Eye (tissue), 1 donor: ENCODE results near the gene DHRS13.
A peak's percentile ranks its signal among the peaks of the same experiment; 100 is the strongest.
"Not testable (repeated sequence)": the region's sequence is repeated elsewhere in the genome, so short reads cannot be mapped to it uniquely, and the experiment has no call there.

Experiments used
- DNase-seq: peaks from one replicate; pipeline ENCODE4 v3.0.0-alpha.2; 2015

Gene DHRS13

GRCh38 chr17:28901866-28902818 is 737 bp downstream of the DHRS13 start:
- peak; percentile 88 for DNase-seq

GRCh38 chr17:28900986-28901726 is 1.7 kb downstream of the DHRS13 start:
- no peak for DNase-seq

GRCh38 chr17:28899212-28899815 is 3.6 kb downstream of the DHRS13 start:
- DNase-seq, result no peak

GRCh38 chr17:28898527-28898955 is 4.3 kb downstream of the DHRS13 start:
- no peak for DNase-seq

GRCh38 chr17:28897769-28898526 is 4.9 kb downstream of the DHRS13 start:
- no peak for DNase-seq

- peak; percentile 84 for DNase-seq
Observed at GRCh38 chr17:28896884-28897768, 5.8 kb downstream of the DHRS13 start, which contains the start of gene FLOT2. FLOT2 (minus strand) TSS chr17:28897733; CDS start chr17:28897574, 159 bp downstream.

GRCh38 chr17:28896491-28896883 is 6.4 kb downstream of the DHRS13 start:
- no peak for DNase-seq

GRCh38 chr17:28895794-28896447 is 7.0 kb downstream of the DHRS13 start:
- no peak for DNase-seq

GRCh38 chr17:28893248-28894183 is 9.4 kb downstream of the DHRS13 start:
- DNase-seq, result not testable (repeated sequence)

- no peak for DNase-seq
Observed at GRCh38 chr17:28892024-28892423, 10.9 kb downstream of the DHRS13 start.

- no peak for DNase-seq
Observed at GRCh38 chr17:28891201-28891600, 11.7 kb downstream of the DHRS13 start.

- no peak for DNase-seq
Observed at GRCh38 chr17:28889996-28890395, 12.9 kb downstream of the DHRS13 start.

GRCh38 chr17:28888832-28889231 is 14.0 kb downstream of the DHRS13 start:
- no peak for DNase-seq

GRCh38 chr17:28887871-28888471 is 14.9 kb downstream of the DHRS13 start:
- DNase-seq, result no peak

GRCh38 chr17:28885951-28886350 is 16.9 kb downstream of the DHRS13 start:
- no peak for DNase-seq

- DNase-seq, result no peak
Observed at GRCh38 chr17:28885363-28885762, 17.5 kb downstream of the DHRS13 start.

- DNase-seq, result no peak
Observed at GRCh38 chr17:28883967-28884702, 18.7 kb downstream of the DHRS13 start.

GRCh38 chr17:28882154-28882895 is 20.6 kb downstream of the DHRS13 start:
- no peak for DNase-seq
